VCaP (cell line): Measurements from ENCODE around the gene SYCE3.
A peak's percentile ranks its signal among the peaks of the same experiment; 100 is the strongest.

ENCODE experiments used
- H3K27ac ChIP-seq: fragments of 450-650 bp; 2 replicates; pipeline ENCODE4 v1.5.1; 2017
- CTCF ChIP-seq: fragments of 450-650 bp; conservative IDR thresholded peaks from 2 replicates; pipeline ENCODE4 v1.5.1; 2017; ENCODE audit warnings: mild to moderate bottlenecking, moderate library complexity

Gene SYCE3

DNA sequence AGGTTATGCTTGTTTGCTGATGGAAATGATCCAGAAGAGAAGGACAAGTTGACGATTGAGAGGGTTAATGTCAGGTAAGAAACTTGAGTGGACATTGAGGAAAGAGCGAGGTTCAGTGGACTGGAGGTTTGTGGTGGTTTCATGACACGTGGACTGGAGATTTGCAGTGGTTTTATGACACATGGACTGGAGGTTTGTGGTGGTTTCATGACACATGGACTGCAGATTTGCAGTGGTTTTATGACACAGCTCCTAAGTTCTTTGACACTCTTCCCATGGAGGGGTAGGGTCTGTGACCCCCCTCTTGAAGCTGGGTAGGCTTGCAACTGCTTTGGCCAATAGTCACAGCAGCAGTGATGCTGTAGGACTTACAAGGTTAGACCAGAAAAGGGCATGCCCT, 32.5 kb upstream of the SYCE3 start:
- no peak overlapping the region for H3K27ac ChIP-seq
- TF ChIP-seq CTCF, result no peak

GRCh38 chr22:50587407-50587806, 24.7 kb upstream of the SYCE3 start:
- TF ChIP-seq CTCF, result no peak
- no peak overlapping the region for H3K27ac ChIP-seq

DNA sequence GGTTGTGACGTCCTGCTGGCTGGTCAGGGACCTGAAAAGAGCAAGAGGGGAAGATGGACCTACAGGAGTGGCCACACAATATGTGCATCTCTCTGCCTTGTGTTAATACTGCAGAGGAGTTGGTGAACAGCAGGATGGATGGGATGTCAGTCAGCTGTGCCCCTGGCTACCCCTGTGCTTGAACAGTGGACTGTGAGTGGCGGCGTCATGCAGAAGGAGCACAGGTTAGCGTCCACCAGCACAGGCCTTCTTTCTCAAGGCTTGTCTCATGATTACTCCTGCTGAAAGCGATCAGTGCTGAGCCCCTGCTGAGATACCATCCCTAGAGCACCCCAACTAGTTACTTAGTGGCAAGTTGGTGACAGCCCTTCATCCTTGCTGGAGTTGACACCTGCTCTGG, 23.7 kb upstream of the SYCE3 start:
- TF ChIP-seq CTCF, result no peak
- no peak overlapping the region for H3K27ac ChIP-seq

GRCh38 chr22:50585781-50586180, 23.1 kb upstream of the SYCE3 start:
- no peak for TF ChIP-seq CTCF
- H3K27ac ChIP-seq, result no peak overlapping the region

DNA sequence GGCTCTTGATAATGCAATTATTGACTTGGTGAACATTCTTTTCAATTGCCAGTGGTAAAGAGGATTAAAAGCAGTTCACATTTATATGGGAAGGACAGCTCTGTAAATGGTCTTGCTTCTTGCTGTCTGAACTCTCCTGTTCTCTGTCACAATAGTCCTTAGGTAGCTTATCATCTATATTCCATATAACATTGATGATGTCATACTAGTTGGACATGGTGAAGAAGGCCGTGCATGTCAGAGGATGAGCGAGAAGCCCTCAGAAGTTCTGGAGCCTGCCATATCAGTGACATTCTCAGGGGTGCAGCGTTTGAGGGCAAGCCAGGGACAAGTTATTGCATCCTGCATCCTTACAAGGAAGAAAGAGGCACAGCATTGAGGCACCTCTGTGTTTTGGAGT, 22.5 kb upstream of the SYCE3 start:
- H3K27ac ChIP-seq, result no peak overlapping the region
- TF ChIP-seq CTCF, result no peak

GRCh38 chr22:50584106-50585096, 21.7 kb upstream of the SYCE3 start:
- no peak for TF ChIP-seq CTCF
- no peak overlapping the region for H3K27ac ChIP-seq

DNA sequence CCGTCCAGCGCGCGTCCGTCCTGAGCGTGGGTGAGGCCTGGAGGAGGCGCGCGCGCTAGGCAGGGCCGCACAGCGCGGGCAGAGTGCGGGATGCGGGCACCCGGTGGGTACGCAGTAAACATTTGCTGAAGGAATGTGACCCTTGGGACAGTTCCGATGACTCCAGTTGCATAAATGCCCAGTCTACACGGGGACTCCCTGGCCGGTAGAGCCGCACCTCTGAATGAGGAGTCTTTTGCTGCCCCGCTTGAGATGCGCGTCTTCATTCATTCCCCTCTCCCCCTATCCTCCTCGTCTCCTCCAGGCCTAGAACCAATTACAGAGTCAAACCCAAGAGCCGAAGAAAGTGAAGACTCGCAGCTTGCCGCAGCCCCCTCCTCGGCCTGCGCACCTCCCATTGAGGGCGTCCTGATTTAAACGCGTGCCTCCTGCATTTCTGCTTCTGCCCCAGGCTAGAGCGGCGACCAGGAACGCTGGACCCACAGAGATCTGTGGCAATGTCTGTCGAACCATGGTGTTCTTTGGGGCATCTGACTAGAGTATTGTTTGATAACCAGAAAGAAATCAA, 20.7 kb upstream of the SYCE3 start:
- peak overlapping the region; percentile 89 for H3K27ac ChIP-seq
- TF ChIP-seq CTCF, result no peak
